ENCODE data around the gene CLMP. TPM values are rescaled to one million over a fixed set of nuclear protein-coding genes. Genes with fewer than 3 reads are reported as not detected.

The CLMP gene
- total RNA-seq, 2 experiments from 2014 or later, result 0.06 to 0.19 TPM

- Histone ChIP-seq H3K27ac (ENCODE audit: low read depth in 1 of 2, low read length in 2 of 2) (no peak overlapping the region), H3K4me3 (ENCODE audit: low read length) (no peak overlapping the region), H3K9me3 (ENCODE audit: control insufficient read depth in 1 of 2, insufficient read depth in 1 of 2, low read length in 2 of 2) (no peaks in the 10 kb centered on the region), H3K27me3 (ENCODE audit: control insufficient read depth in 1 of 2, insufficient read depth in 2 of 2, low read length in 2 of 2) (no peaks in the 10 kb centered on the region), H3K36me3 (ENCODE audit: insufficient read depth, low read length) (no peaks in the 10 kb centered on the region), H3K4me1 (ENCODE audit: insufficient read depth, low read length) (no peaks in the 10 kb centered on the region)
- H3K36me3 Mint-ChIP-seq (ENCODE audit: low read depth), result no peaks in the 10 kb centered on the region
- ChIA-PET CTCF (interaction anchor here (0.6 kb wide), 1 partner anchor 8 kb away, joined by 3 read pairs; no protein-coding TSS in a partner anchor), POLR2A (no interaction called here)
- H3K9me3 Mint-ChIP-seq, result peaks cover 6% of the 10 kb centered on the region
- no peak for ATAC-seq (ENCODE audit: poor library complexity)
- H3K4me3 Mint-ChIP-seq, result no peak overlapping the region
- peaks cover 25% of the 10 kb centered on the region for H3K27me3 Mint-ChIP-seq
- no peak overlapping the region for H3K27ac Mint-ChIP-seq
- TF ChIP-seq CTCF (IDR thresholded peaks at IDR 0.05), result no peak
- intact Hi-C loops (cut with DNase I, micrococcal nuclease), result no loop called here
- no peaks in the 10 kb centered on the region for H3K4me1 Mint-ChIP-seq (ENCODE audit: low read depth)
- DNase-seq, result no peak
Observed at GRCh38 chr11:123218451-123218850, 23.4 kb upstream of the CLMP start.

GRCh38 chr11:123217897-123218296 lies 22.8 kb upstream of the CLMP start:
- no peaks in the 10 kb centered on the region for H3K4me1 Mint-ChIP-seq (ENCODE audit: low read depth)
- H3K36me3 Mint-ChIP-seq (ENCODE audit: low read depth), result no peaks in the 10 kb centered on the region
- Histone ChIP-seq H3K4me3 (ENCODE audit: low read length) (no peak overlapping the region), H3K36me3 (ENCODE audit: insufficient read depth, low read length) (no peaks in the 10 kb centered on the region), H3K9me3 (ENCODE audit: control insufficient read depth in 1 of 2, insufficient read depth in 1 of 2, low read length in 2 of 2) (no peaks in the 10 kb centered on the region), H3K27me3 (ENCODE audit: control insufficient read depth in 1 of 2, insufficient read depth in 2 of 2, low read length in 2 of 2) (no peaks in the 10 kb centered on the region), H3K27ac (ENCODE audit: low read depth in 1 of 2, low read length in 2 of 2) (no peak overlapping the region), H3K4me1 (ENCODE audit: insufficient read depth, low read length) (no peaks in the 10 kb centered on the region)
- CTCF ChIA-PET, result interaction anchor here (0.6 kb wide), 1 partner anchor 9 kb away, joined by 3 read pairs; no protein-coding TSS in a partner anchor
- intact Hi-C loops (cut with DNase I, micrococcal nuclease), result no loop called here
- ATAC-seq (ENCODE audit: poor library complexity) (no peak), DNase-seq (no peak)
- peaks cover 4% of the 10 kb centered on the region for H3K9me3 Mint-ChIP-seq
- POLR2A ChIA-PET, result no interaction called here
- H3K27me3 Mint-ChIP-seq, result peaks cover 29% of the 10 kb centered on the region
- no peak overlapping the region for H3K27ac Mint-ChIP-seq
- TF ChIP-seq CTCF (IDR thresholded peaks at IDR 0.05), result no peak
- H3K4me3 Mint-ChIP-seq, result no peak overlapping the region

- ChIA-PET CTCF (no interaction called here), POLR2A (no interaction called here)
- intact Hi-C loops (cut with DNase I, micrococcal nuclease), result no loop called here
- no peak for TF ChIP-seq CTCF (IDR thresholded peaks at IDR 0.05)
- H3K4me1 Mint-ChIP-seq (ENCODE audit: low read depth), result no peaks in the 10 kb centered on the region
- no peaks in the 10 kb centered on the region for H3K4me1 ChIP-seq (ENCODE audit: insufficient read depth, low read length)
- H3K4me3 ChIP-seq (ENCODE audit: low read length), result no peak overlapping the region
- H3K9me3 ChIP-seq (ENCODE audit: control insufficient read depth in 1 of 2, insufficient read depth in 1 of 2, low read length in 2 of 2), result no peaks in the 10 kb centered on the region
- H3K4me3 Mint-ChIP-seq, result no peak overlapping the region
- H3K9me3 Mint-ChIP-seq, result no peaks in the 10 kb centered on the region
- H3K36me3 ChIP-seq (ENCODE audit: insufficient read depth, low read length), result no peaks in the 10 kb centered on the region
- ATAC-seq (ENCODE audit: poor library complexity), result no peak
- H3K36me3 Mint-ChIP-seq (ENCODE audit: low read depth), result no peaks in the 10 kb centered on the region
- no peak overlapping the region for H3K27ac ChIP-seq (ENCODE audit: low read depth in 1 of 2, low read length in 2 of 2)
- DNase-seq, result no peak
- H3K27me3 ChIP-seq (ENCODE audit: control insufficient read depth in 1 of 2, insufficient read depth in 2 of 2, low read length in 2 of 2), result no peaks in the 10 kb centered on the region
- H3K27me3 Mint-ChIP-seq, result peaks cover 35% of the 10 kb centered on the region
- H3K27ac Mint-ChIP-seq, result no peak overlapping the region
Observed at GRCh38 chr11:123216249-123216648, 21.2 kb upstream of the CLMP start.
